ENCODE measurements around the gene NT5C2. TPM values are rescaled to one million over a fixed set of nuclear protein-coding genes. Genes with fewer than 3 reads are reported as not detected.

NT5C2 gene
- polyA plus RNA-seq, 3 donors: 68.6 to 116 (median 81.8) TPM

GRCh38 chr10:103157246-103157645 is 35.8 kb downstream of the NT5C2 start:
- no peaks in the 10 kb centered on the region for H3K9me3 ChIP-seq (replicated peaks in 1 of 2; ENCODE audit: control insufficient read depth in 1 of 2, insufficient read depth in 1 of 2, low read length in 2 of 2)
- H3K27me3 ChIP-seq (ENCODE audit: control insufficient read depth in 2 of 2, insufficient read depth in 2 of 2, low read length in 2 of 2): no peaks in the 10 kb centered on the region
- no peak overlapping the region for H3K4me3 ChIP-seq (replicated peaks in 1 of 3; ENCODE audit: low read depth in 2 of 3, low read length in 3 of 3)
- H3K79me2 ChIP-seq (ENCODE audit: insufficient read depth, low read length): peaks cover 98% of the 10 kb centered on the region
- peaks cover 18 to 28% of the 10 kb centered on the region in 2 donors for H3K4me1 ChIP-seq (ENCODE audit: control insufficient read depth in 1 of 2, insufficient read depth in 2 of 2, low read length in 2 of 2)
- H3K9ac ChIP-seq (ENCODE audit: insufficient read depth, low read length, poor library complexity, severe bottlenecking): no peak overlapping the region
- Mint-ChIP-seq H3K4me3 (no peak overlapping the region), H3K36me3 (peaks cover 47 to 74% of the 10 kb centered on the region in 2 donors), H3K9me3 (no peaks in the 10 kb centered on the region), H3K4me1 (peaks cover 29% of the 10 kb centered on the region), H3K27me3 (ENCODE audit: low read depth in 3 of 3) (no peaks in the 10 kb centered on the region), H3K27ac (peak overlapping the region in 1 of 7 donors; percentile 60)
- no peak overlapping the region for H3K27ac ChIP-seq (ENCODE audit: low read depth in 1 of 2, low read length in 2 of 2)
- intact Hi-C loops (cut with micrococcal nuclease): no loop called here
- H2AFZ ChIP-seq (ENCODE audit: insufficient read depth, low read depth, low read length, poor library complexity, severe bottlenecking): no peak overlapping the region
- no CpG with 5 or more reads among the region's 1 CpG for WGBS (ENCODE audit: insufficient coverage)
- H4K20me1 ChIP-seq (ENCODE audit: insufficient read depth, low read length): peaks cover 99% of the 10 kb centered on the region
- H3K4me2 ChIP-seq (replicated peaks; ENCODE audit: extremely low read depth, low read length, poor library complexity, severe bottlenecking): no peak overlapping the region
- no peak for TF ChIP-seq CTCF (IDR thresholded peaks at IDR 0.05)
- peaks cover 29 to 78% of the 10 kb centered on the region in 2 donors for H3K36me3 ChIP-seq (replicated peaks in 1 of 2; ENCODE audit: control insufficient read depth in 1 of 2, insufficient read depth in 2 of 2, low read length in 2 of 2)
- no peak for DNase-seq

- Histone ChIP-seq H3K36me3 (replicated peaks in 1 of 2; ENCODE audit: control insufficient read depth in 1 of 2, insufficient read depth in 2 of 2, low read length in 2 of 2) (peaks cover 43 to 78% of the 10 kb centered on the region in 2 donors), H3K79me2 (ENCODE audit: insufficient read depth, low read length) (peaks cover 98% of the 10 kb centered on the region), H3K4me3 (replicated peaks in 1 of 3; ENCODE audit: low read depth in 2 of 3, low read length in 3 of 3) (no peak overlapping the region), H3K9ac (ENCODE audit: insufficient read depth, low read length, poor library complexity, severe bottlenecking) (no peak overlapping the region), H3K4me2 (replicated peaks; ENCODE audit: extremely low read depth, low read length, poor library complexity, severe bottlenecking) (no peak overlapping the region), H4K20me1 (ENCODE audit: insufficient read depth, low read length) (peaks cover 99% of the 10 kb centered on the region), H3K27me3 (ENCODE audit: control insufficient read depth in 2 of 2, insufficient read depth in 2 of 2, low read length in 2 of 2) (no peaks in the 10 kb centered on the region), H3K4me1 (ENCODE audit: control insufficient read depth in 1 of 2, insufficient read depth in 2 of 2, low read length in 2 of 2) (peaks cover 18 to 28% of the 10 kb centered on the region in 2 donors), H2AFZ (ENCODE audit: insufficient read depth, low read depth, low read length, poor library complexity, severe bottlenecking) (no peak overlapping the region), H3K27ac (ENCODE audit: low read depth in 1 of 2, low read length in 2 of 2) (peak overlapping the region in 1 of 2 donors; percentile 73), H3K9me3 (replicated peaks in 1 of 2; ENCODE audit: control insufficient read depth in 1 of 2, insufficient read depth in 1 of 2, low read length in 2 of 2) (no peaks in the 10 kb centered on the region)
- no peak overlapping the region for H3K4me3 Mint-ChIP-seq
- no peaks in the 10 kb centered on the region for H3K9me3 Mint-ChIP-seq
- WGBS (ENCODE audit: insufficient coverage): 43% methylated on average over 1 of the region's 4 CpGs
- no peak for TF ChIP-seq CTCF (IDR thresholded peaks at IDR 0.05)
- peaks cover 29% of the 10 kb centered on the region for H3K4me1 Mint-ChIP-seq
- H3K36me3 Mint-ChIP-seq: peaks cover 56 to 78% of the 10 kb centered on the region in 2 donors
- DNase-seq: no peak
- H3K27me3 Mint-ChIP-seq (ENCODE audit: low read depth in 3 of 3): no peaks in the 10 kb centered on the region
- peak overlapping the region in 6 of 7 donors; percentile 50 to 84 (median 68) for H3K27ac Mint-ChIP-seq
- intact Hi-C loops (cut with micrococcal nuclease): no loop called here
Measured at GRCh38 chr10:103155471-103156085, 37.5 kb downstream of the NT5C2 start.

Data from CD14-positive monocyte (primary cell).